Fibroblast of lung (primary cell): ENCODE measurements around the gene SEMA3E. TPM values are rescaled to one million over a fixed set of nuclear protein-coding genes. Genes with fewer than 3 reads are reported as not detected.

Experiments used
- DNase-seq, 2 donors: peaks; one replicate each; pipeline versions ENCODE4 v3.0.0 to v3.0.0-alpha.2; 2010; ENCODE audit warnings: low read depth in 2 of 2
- H2AFZ ChIP-seq: 2 replicates; pipeline ENCODE4 v1.5.1; 2012; ENCODE audit warnings: low read length, control low read depth, inconsistent platforms
- H3K27ac ChIP-seq: 2 replicates; pipeline ENCODE4 v1.5.1; 2011; ENCODE audit warnings: low read length, control low read depth; ENCODE audit not compliant: insufficient read depth
- H3K27me3 ChIP-seq: 2 replicates; pipeline ENCODE4 v1.5.1; 2011; ENCODE audit warnings: mild to moderate bottlenecking, low read length; ENCODE audit not compliant: control insufficient read depth, insufficient read depth
- H3K36me3 ChIP-seq: 2 replicates; pipeline ENCODE4 v1.5.1; 2011; ENCODE audit warnings: low read length; ENCODE audit not compliant: control insufficient read depth, insufficient read depth
- H3K4me1 ChIP-seq: 2 replicates; pipeline ENCODE4 v1.5.1; 2011; ENCODE audit warnings: low read length; ENCODE audit not compliant: control insufficient read depth, insufficient read depth; ENCODE audit errors: extremely low read depth
- H3K4me2 ChIP-seq: 2 replicates; pipeline ENCODE4 v1.5.1; 2011; ENCODE audit warnings: low read length, control low read depth; ENCODE audit not compliant: insufficient read depth; ENCODE audit errors: extremely low read depth
- H3K4me3 ChIP-seq, 4 experiments: fragments of 200-600 bp in 1 of 4; sonication (generic) in 1 of 4; replicated peaks in 1 of 4; 2 replicates each; pipeline ENCODE4 v1.5.1; 2011 to 2016; ENCODE audit warnings: low read length in 4 of 4, low read depth in 3 of 4, mild to moderate bottlenecking in 3 of 4, control low read depth in 2 of 4, inconsistent platforms in 1 of 4, mixed read lengths in 1 of 4; ENCODE audit not compliant: insufficient read depth in 1 of 4; ENCODE audit errors: control extremely low read depth in 1 of 4
- H3K79me2 ChIP-seq: 2 replicates; pipeline ENCODE4 v1.5.1; 2012; ENCODE audit warnings: mild to moderate bottlenecking, low read length, inconsistent platforms; ENCODE audit not compliant: control insufficient read depth, insufficient read depth
- H3K9ac ChIP-seq: 2 replicates; pipeline ENCODE4 v1.5.1; 2011; ENCODE audit warnings: mild to moderate bottlenecking, low read length, control low read depth; ENCODE audit not compliant: insufficient read depth
- H3K9me3 ChIP-seq: 2 replicates; pipeline ENCODE4 v1.5.1; 2012; ENCODE audit warnings: low read depth, low read length; ENCODE audit not compliant: control insufficient read depth, insufficient read depth
- H4K20me1 ChIP-seq: 2 replicates; pipeline ENCODE4 v1.5.1; 2011; ENCODE audit warnings: low read length; ENCODE audit not compliant: control insufficient read depth, insufficient read depth; ENCODE audit errors: extremely low read depth
- CTCF ChIP-seq, 2 donors: IDR thresholded peaks in 1 of 2; conservative IDR thresholded peaks in 1 of 2; 1 replicate in 1 of 2; 2 replicates in 1 of 2; pipeline ENCODE4 v1.5.1; 2011 to 2012; ENCODE audit warnings: low read length in 2 of 2, control low read depth in 1 of 2, inconsistent platforms in 1 of 2, low read depth in 1 of 2, mild to moderate bottlenecking in 1 of 2
- EZH2 ChIP-seq: IDR thresholded peaks from 2 replicates; pipeline ENCODE4 v1.5.1; 2012; ENCODE audit warnings: low read length, control low read depth, mild to moderate bottlenecking; ENCODE audit errors: missing control alignments
- polyA plus RNA-seq, 2 donors: library from polyadenylated mRNA; depleted of rRNA in 1 of 2; stranded (reverse) in 1 of 2; unstranded in 1 of 2; fragments of >200 nt; gene quantifications; 2 replicates each; pipeline ENCODE4 v1.2.1, GENCODE V29; 2011 to 2012; ENCODE audit warnings: missing spikeins in 1 of 2
- total RNA-seq: library from RNA; depleted of rRNA; stranded (reverse); fragments of >200 nt; gene quantifications from 2 replicates; pipeline ENCODE4 v1.2.1, GENCODE V29; 2014

Gene SEMA3E
- total and polyA plus RNA-seq, 2 donors (not counting 1 experiment from before 2014, with no cell fraction given) = 1.1 to 2.0 TPM

GRCh38 chr7:83467493-83467892 is 181.4 kb downstream of the SEMA3E start:
- H3K9ac ChIP-seq = no peak overlapping the region
- no peak overlapping the region for H3K27ac ChIP-seq
- H3K79me2 ChIP-seq = no peaks in the 10 kb centered on the region
- DNase-seq = no peak
- no peaks in the 10 kb centered on the region for H3K4me1 ChIP-seq
- no peak overlapping the region for H2AFZ ChIP-seq
- H3K9me3 ChIP-seq = no peaks in the 10 kb centered on the region
- no peak overlapping the region for H3K4me2 ChIP-seq
- no peaks in the 10 kb centered on the region for H4K20me1 ChIP-seq
- TF ChIP-seq CTCF (conservative IDR thresholded peaks at IDR 0.05 in 1 of 2, IDR thresholded peaks at IDR 0.05 in 1 of 2; ENCODE audit: low read depth in 1 of 2, low read length in 2 of 2) (no peak), EZH2 (no peak)
- H3K4me3 ChIP-seq = no peak overlapping the region
- no peaks in the 10 kb centered on the region for H3K27me3 ChIP-seq
- H3K36me3 ChIP-seq = no peaks in the 10 kb centered on the region

GRCh38 chr7:83466956-83467355 is 182.0 kb downstream of the SEMA3E start:
- no peak overlapping the region for H3K9ac ChIP-seq
- DNase-seq = no peak
- no peaks in the 10 kb centered on the region for H4K20me1 ChIP-seq
- H3K27me3 ChIP-seq = no peaks in the 10 kb centered on the region
- no peak overlapping the region for H3K27ac ChIP-seq
- no peaks in the 10 kb centered on the region for H3K79me2 ChIP-seq
- H3K9me3 ChIP-seq = no peaks in the 10 kb centered on the region
- H3K4me1 ChIP-seq = no peaks in the 10 kb centered on the region
- H3K4me3 ChIP-seq = no peak overlapping the region
- H3K36me3 ChIP-seq = no peaks in the 10 kb centered on the region
- H3K4me2 ChIP-seq = no peak overlapping the region
- no peak overlapping the region for H2AFZ ChIP-seq
- TF ChIP-seq CTCF (conservative IDR thresholded peaks at IDR 0.05 in 1 of 2, IDR thresholded peaks at IDR 0.05 in 1 of 2; ENCODE audit: low read depth in 1 of 2, low read length in 2 of 2) = no peak
- TF ChIP-seq EZH2 = no peak

GRCh38 chr7:83466187-83466923 is 182.6 kb downstream of the SEMA3E start:
- TF ChIP-seq CTCF (conservative IDR thresholded peaks at IDR 0.05 in 1 of 2, IDR thresholded peaks at IDR 0.05 in 1 of 2; ENCODE audit: low read depth in 1 of 2, low read length in 2 of 2) (no peak), EZH2 (no peak)

More at GRCh38 chr7:83466187-83466923, 182.6 kb downstream of the SEMA3E start:
- H3K79me2 ChIP-seq = no peaks in the 10 kb centered on the region
- H4K20me1 ChIP-seq = no peaks in the 10 kb centered on the region
- H3K36me3 ChIP-seq = no peaks in the 10 kb centered on the region
- no peak for DNase-seq
- no peak overlapping the region for H3K4me3 ChIP-seq
- H3K4me1 ChIP-seq = no peaks in the 10 kb centered on the region
- H3K9ac ChIP-seq = no peak overlapping the region
- no peaks in the 10 kb centered on the region for H3K27me3 ChIP-seq
- H3K4me2 ChIP-seq = no peak overlapping the region
- H3K9me3 ChIP-seq = no peaks in the 10 kb centered on the region
- H3K27ac ChIP-seq = no peak overlapping the region
- no peak overlapping the region for H2AFZ ChIP-seq
